ENCODE measurements around the gene NDC1.
"Not testable (repeated sequence)": the region's sequence is repeated elsewhere in the genome, so short reads cannot be mapped to it uniquely, and the experiment has no call there.

NDC1 gene, protein sequence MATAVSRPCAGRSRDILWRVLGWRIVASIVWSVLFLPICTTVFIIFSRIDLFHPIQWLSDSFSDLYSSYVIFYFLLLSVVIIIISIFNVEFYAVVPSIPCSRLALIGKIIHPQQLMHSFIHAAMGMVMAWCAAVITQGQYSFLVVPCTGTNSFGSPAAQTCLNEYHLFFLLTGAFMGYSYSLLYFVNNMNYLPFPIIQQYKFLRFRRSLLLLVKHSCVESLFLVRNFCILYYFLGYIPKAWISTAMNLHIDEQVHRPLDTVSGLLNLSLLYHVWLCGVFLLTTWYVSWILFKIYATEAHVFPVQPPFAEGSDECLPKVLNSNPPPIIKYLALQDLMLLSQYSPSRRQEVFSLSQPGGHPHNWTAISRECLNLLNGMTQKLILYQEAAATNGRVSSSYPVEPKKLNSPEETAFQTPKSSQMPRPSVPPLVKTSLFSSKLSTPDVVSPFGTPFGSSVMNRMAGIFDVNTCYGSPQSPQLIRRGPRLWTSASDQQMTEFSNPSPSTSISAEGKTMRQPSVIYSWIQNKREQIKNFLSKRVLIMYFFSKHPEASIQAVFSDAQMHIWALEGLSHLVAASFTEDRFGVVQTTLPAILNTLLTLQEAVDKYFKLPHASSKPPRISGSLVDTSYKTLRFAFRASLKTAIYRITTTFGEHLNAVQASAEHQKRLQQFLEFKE

GRCh38 chr1:53837924-53838653 lies at the start of gene NDC1:
TSS of gene NDC1 (minus strand) at chr1:53838296. CDS start at chr1:53838261, 35 bp downstream.
- DNase-seq (ENCODE audit: low spot score), result peak; percentile 95

DNA sequence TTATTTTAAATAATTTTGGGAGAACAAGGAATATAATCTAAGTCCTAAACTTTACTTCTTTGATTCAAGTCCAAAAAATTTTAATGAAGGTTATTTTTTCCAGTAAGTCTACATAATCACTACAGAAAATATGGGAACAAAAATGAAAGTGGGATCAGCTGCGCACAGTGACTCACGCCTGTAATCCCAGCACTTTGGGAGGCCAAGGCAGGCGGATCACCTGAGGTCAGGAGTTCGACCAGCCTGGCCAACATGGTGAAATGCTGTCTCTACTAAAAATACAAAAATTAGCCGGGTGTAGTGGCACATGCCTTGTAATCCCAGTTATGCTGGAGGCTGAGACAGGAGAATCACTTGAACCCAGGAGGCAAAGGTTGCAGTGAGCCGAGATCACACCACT lies 45.5 kb upstream of the NDC1 start:
- DNase-seq (ENCODE audit: low spot score), result not testable (repeated sequence)

GRCh38 chr1:53881853-53882252 lies 43.8 kb upstream of the NDC1 start:
- not testable (repeated sequence) for DNase-seq (ENCODE audit: low spot score)

DNA sequence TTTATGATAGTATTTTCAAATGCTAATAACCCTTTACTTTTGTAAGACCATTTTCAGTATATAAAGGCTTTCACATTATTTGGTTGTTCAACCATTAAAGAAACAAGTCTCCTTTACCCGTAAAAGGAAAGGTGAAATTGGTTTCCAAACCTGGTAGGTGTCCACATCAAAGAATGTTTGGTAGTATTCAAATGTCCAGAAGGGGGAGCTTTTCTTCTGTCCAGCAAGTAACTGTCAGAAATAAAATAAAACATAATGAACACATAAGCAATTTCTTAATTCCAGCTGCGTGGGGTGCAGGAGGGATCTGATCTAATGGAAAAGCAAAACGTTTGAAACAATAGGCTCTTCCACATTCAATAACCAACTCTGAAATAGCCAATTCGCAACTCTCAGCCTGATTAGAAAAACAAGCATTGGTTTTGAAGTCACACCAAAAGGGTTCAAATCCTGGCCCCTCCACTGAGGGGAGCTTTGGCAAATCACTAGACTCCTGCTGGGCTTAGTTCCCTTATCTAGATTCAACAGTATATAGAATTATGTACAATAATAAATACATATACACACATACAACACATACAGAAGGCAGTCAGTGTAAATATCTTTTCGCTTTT lies 40.5 kb upstream of the NDC1 start:
- peak; percentile 59 for DNase-seq (ENCODE audit: low spot score)

GRCh38 chr1:53875150-53875549 lies 37.1 kb upstream of the NDC1 start:
- DNase-seq (ENCODE audit: low spot score), result not testable (repeated sequence)

- no peak for DNase-seq (ENCODE audit: low spot score)
Measured at GRCh38 chr1:53871773-53872484, 33.8 kb upstream of the NDC1 start.

DNA sequence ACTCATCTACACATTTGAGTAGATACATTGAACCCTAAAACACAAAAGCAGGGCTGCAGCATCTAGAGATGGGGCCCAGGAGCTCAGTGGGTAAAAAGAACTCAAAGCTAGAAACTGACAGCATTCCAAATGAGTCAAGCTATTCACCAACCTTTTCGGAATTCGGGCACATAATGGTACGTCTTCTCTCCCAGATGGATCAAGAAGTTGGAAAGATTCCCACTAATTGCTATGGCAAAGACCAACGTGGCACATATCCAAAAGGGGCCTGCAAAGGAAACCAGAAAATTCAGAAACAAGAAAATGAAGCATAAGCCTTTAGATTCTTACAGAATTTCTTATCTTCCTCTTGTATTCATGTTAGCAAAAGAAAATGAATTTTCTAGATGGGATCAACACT lies 33.1 kb upstream of the NDC1 start:
- DNase-seq (ENCODE audit: low spot score), result no peak

DNA sequence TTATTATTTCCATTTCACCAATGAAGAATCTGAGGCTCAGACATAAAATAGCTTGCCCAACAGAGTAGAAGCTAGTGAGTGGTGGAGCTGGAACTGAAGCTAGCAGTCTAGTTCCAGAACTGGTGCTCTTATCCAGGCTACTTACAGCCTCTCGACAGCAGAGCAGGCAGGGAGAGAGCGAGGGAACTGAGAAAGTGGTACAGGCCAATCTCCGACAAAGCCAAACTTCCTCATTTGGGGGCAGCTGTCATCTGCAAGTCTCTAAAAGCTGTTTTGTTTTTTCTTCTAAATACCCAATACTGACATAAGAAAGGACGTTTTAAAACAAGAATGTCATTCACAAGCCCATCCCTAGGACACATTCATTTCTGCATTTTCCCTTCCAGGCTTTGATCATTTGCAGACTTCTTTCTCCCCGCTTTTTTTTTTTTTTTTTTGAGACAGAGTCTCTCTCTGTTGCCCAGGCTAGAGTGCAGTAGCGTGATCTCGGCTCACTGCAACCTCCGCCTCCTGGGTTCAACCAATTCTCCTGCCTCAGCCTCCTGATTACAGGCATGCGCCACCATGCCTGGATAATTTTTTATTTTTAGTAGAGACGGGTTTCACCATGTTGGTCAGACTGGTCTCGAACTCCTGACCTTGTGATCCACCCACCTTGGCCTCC lies 31.5 kb upstream of the NDC1 start:
- no peak for DNase-seq (ENCODE audit: low spot score)

- no peak for DNase-seq (ENCODE audit: low spot score)
Measured at GRCh38 chr1:53868565-53868964, 30.5 kb upstream of the NDC1 start.

DNA sequence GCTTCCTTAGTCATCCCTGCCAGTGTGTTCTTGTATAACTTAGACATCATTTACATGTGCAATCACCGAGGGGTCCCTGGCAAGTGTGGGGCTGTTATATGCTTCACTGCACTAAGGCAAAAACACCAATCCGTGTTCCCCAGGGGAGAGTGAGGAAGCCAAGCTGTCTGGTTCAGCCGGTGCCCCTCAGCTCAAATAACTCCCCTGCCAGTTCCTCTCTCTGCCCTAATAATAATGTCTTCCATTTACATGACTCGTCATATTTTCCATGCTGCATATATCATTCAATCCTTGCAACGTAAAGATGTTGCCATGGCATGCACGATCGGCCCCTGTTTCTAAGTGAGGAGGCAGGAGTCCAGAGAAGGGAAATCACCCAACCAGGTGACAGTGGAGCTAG lies 24.4 kb upstream of the NDC1 start:
- DNase-seq (ENCODE audit: low spot score), result no peak

GRCh38 chr1:53860967-53861411 lies 22.9 kb upstream of the NDC1 start:
- peak; percentile 67 for DNase-seq (ENCODE audit: low spot score)

- DNase-seq (ENCODE audit: low spot score), result no peak
Measured at GRCh38 chr1:53851571-53852285, 13.6 kb upstream of the NDC1 start.

DNA sequence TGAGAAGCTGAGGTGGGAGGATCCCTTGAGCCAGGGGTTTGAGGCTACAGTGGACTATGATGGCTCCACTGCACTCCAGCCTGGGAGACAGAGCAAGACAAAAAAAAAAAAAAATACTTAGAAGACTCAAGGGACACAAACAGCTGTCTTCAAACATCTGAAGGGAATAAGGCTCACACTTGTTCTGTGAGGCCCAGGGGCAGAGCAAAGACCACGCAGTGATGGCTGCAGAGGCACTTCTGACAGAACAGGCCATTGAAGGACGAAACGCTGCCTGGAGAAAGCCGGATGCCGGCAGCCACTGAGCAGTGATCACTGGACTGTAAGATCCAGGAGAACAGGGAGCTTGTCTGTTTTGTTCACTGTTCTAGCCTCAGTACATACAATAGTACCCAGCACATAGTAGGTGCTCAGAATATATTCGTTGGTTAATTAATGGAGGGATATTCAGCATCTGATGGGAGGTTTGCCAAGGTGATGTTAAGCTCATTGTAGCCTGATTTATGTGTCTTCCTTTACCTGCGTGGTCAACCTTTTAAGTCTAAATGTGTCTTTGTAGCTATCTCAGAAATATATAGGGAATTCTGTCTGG lies 12.1 kb upstream of the NDC1 start:
- no peak for DNase-seq (ENCODE audit: low spot score)

GRCh38 chr1:53847980-53848379 lies 9.9 kb upstream of the NDC1 start:
- DNase-seq (ENCODE audit: low spot score), result no peak

GRCh38 chr1:53842347-53842746 lies 4.3 kb upstream of the NDC1 start:
- no peak for DNase-seq (ENCODE audit: low spot score)

- DNase-seq (ENCODE audit: low spot score), result no peak
Measured at GRCh38 chr1:53838654-53838974, 518 bp upstream of the NDC1 start.

DNA sequence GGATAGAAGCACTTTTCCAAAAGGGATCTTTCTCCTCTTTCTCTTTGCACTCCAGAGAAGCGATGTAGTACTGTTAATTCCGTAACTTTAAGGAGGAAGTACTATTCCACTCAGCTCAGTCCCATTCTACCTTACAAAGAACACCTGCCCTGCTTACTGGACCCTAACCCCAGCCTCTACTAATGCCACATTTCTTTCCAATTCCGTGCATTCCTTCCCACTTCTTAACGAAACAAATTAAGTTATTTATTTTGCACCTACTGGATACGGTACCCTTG lies 511 bp downstream of the NDC1 start:
- peak; percentile 11 for DNase-seq (ENCODE audit: low spot score)

- DNase-seq (ENCODE audit: low spot score), result no peak
Measured at GRCh38 chr1:53835491-53835890, 2.6 kb downstream of the NDC1 start.

DNA sequence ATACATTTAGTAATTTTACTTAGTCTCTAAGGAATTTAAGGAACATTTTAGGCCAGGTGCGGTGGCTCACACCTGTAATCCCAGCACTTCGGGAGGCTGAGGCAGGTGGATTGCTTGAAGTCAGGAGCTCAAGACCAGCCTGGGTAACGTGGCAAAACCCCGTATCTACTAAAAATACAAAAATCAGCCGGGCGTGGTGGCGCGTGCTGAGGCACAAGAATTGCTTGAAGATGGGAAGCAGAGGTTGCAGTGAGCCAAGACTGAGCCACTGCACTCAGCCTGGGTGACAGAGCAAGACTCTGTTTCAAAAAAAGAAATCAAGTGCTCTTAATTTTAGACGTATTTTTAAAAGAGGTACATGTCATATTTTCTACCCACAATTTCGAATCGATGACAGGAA lies 3.3 kb downstream of the NDC1 start:
- no peak for DNase-seq (ENCODE audit: low spot score)

- DNase-seq (ENCODE audit: low spot score), result no peak
Measured at GRCh38 chr1:53833393-53833792, 4.7 kb downstream of the NDC1 start.

DNA sequence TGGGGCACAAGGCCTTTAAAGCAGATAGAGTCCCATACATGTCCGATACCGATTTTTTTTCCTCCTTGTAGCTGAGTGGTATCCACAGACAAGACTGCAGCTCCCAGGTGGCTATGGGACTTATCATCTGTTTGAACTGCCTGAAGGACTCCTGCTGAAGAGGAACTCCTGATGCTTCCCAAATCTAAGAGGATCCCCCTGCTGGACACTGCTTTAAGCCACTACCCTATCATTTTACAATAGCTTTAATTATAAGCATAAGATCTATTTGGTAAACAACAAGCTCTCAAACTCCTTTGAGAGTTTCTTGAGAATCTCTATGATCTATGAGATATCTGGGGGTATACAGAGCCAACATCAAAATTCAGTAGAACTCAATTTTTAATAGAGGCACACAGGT lies 11.7 kb downstream of the NDC1 start:
- DNase-seq (ENCODE audit: low spot score), result peak; percentile 27
